H1 (cell line): ENCODE results near the gene CD300H. TPM values are rescaled to one million over a fixed set of nuclear protein-coding genes. Genes with fewer than 3 reads are reported as not detected.

Experiments
- CTBP2 ChIP-seq: IDR thresholded peaks from 2 replicates; pipeline ENCODE4 v1.7.0; 2011; ENCODE audit warnings: borderline replicate concordance, mild to moderate bottlenecking, moderate library complexity, mixed read lengths, low read length; ENCODE audit not compliant: insufficient read depth, insufficient read length
- EZH2 ChIP-seq: fragments of 200-600 bp; sonication (generic); IDR thresholded peaks from 2 replicates; pipeline ENCODE4 v1.7.1; 2012; ENCODE audit warnings: low read depth, mild to moderate bottlenecking, moderate library complexity, low read length, inconsistent platforms; ENCODE audit not compliant: severe bottlenecking
- SAP30 ChIP-seq: fragments of 300-600 bp; sonication (generic); IDR thresholded peaks from 2 replicates; pipeline ENCODE4 v1.7.1; 2012; ENCODE audit warnings: low read length, moderate library complexity, mild to moderate bottlenecking, inconsistent platforms; ENCODE audit not compliant: insufficient read depth, insufficient replicate concordance
- polyA plus RNA-seq, 7 experiments: library from polyadenylated mRNA; depleted of rRNA in 3 of 7; stranded (reverse) in 5 of 7; unstranded in 2 of 7; fragments of >200 nt in 5 of 7; fragments of 200-250 nt in 2 of 7; gene quantifications; 1 replicate in 5 of 7; 2 replicates in 1 of 7; 4 replicates in 1 of 7; pipeline versions ENCODE4 v1.2.1 to v1.2.3, GENCODE V29; 2011 to 2013; ENCODE audit warnings: missing spikeins in 2 of 7, mixed read lengths in 2 of 7
- total RNA-seq: library from RNA; stranded (reverse); fragmentation: NEBNext Ultra II Directional; extraction: Animal tissue kit (Norgen Biotek cat#: 25700); gene quantifications from 2 replicates; pipeline ENCODE4 v1.2.1, GENCODE V29; 2021

The CD300H gene
- total and polyA plus RNA-seq, 2 of the 8 experiments (the other 6 are each of a cell fraction or from before 2014, with no cell fraction given), result not detected

DNA sequence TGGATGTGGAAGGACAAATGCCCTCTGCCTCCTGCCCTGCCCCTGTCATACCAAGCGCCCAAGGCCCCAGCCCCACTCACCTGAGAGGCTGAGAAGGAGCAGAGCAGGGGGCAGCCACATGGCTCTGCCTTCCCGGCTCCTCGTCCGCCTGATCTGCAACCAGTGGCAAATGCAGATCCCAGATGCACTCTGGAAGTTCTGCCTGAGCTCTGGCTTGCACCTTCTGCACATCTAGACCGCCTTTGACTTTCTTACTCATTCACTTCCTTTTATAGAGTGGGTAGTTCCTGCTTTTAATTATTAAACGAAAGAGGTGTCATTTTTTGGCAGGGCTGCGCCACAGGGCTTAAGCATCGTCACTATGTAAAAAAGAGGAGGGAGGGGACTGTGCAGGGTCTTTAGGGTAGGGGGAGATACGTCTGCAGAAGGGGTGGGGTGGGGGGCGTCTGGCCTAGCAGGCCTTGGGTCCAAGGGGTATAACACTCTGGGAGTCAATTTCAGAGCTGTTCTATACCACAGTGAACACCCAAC, 36.0 kb downstream of the CD300H start, which contains the start of gene CD300LB (continued):
- TF ChIP-seq CTBP2 (no peak), EZH2 (no peak), SAP30 (no peak)
